Measurements from ENCODE around the gene SLC22A4. TPM values are rescaled to one million over a fixed set of nuclear protein-coding genes. Genes with fewer than 3 reads are reported as not detected.

Gene SLC22A4
- total and polyA plus RNA-seq, 9 donors: 0.72 to 7.7 (median 2.3) TPM

DNA sequence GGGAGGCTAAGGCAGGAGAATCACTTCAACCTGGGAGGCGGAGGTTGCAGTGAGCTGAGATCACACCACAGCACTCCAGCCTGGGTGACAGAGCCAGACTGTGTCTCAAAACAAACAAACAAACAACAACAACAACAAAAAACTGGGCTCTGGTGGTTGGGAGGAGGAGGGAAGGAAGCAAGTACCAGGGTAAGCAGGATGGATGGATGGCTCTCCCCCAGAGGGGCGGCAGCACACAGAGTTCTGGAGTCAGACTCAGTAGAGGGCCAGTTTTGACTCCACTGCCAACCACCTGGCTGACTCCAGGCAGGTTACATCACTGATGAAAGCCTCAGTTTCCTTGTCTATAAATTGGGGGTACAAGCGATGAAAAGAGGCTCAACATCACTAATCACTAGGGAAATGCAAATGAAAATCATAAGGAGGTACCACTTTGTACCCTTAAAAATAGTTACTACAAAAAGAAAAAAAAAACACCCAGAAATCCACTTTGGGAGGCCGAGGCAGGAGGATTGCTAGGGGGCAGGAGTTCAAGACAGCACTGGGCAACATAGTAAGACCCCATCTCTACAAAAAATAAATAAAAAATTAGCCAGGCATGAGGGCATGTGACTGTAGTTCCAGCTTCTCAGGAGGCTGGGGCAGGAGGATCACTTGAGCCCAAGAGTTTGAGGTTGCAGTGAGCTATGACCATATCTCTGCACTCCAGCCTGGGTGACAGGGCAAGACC is 3.2 kb downstream of the SLC22A4 start:
- 93 to 97% (median 95%) methylated on average over 4 of the region's 4 CpGs for WGBS, 3 donors
- H3K36me3 ChIP-seq: no peaks in the 10 kb centered on the region
- H3K4me1 ChIP-seq (ENCODE audit: insufficient read depth): peaks cover 2% of the 10 kb centered on the region
- H3K27me3 ChIP-seq: no peaks in the 10 kb centered on the region
- H3K9me3 ChIP-seq: no peaks in the 10 kb centered on the region
- H3K27ac ChIP-seq: no peak overlapping the region
- TF ChIP-seq EP300 (IDR thresholded peaks at IDR 0.05): no peak
- TF ChIP-seq, protein P1, sequence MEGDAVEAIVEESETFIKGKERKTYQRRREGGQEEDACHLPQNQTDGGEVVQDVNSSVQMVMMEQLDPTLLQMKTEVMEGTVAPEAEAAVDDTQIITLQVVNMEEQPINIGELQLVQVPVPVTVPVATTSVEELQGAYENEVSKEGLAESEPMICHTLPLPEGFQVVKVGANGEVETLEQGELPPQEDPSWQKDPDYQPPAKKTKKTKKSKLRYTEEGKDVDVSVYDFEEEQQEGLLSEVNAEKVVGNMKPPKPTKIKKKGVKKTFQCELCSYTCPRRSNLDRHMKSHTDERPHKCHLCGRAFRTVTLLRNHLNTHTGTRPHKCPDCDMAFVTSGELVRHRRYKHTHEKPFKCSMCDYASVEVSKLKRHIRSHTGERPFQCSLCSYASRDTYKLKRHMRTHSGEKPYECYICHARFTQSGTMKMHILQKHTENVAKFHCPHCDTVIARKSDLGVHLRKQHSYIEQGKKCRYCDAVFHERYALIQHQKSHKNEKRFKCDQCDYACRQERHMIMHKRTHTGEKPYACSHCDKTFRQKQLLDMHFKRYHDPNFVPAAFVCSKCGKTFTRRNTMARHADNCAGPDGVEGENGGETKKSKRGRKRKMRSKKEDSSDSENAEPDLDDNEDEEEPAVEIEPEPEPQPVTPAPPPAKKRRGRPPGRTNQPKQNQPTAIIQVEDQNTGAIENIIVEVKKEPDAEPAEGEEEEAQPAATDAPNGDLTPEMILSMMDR (IDR thresholded peaks at IDR 0.05): no peak
- TF ChIP-seq POLR2A (IDR thresholded peaks at IDR 0.05): no peak
- intact Hi-C loops (cut with DNase I): loop anchor here in 2 of 4 donors (10.0 kb wide), 2 partner anchors 73 to 77 kb away; partner anchors contain the start of gene P4HA2 (in 1 of the 2)
- H3K4me3 ChIP-seq: no peak overlapping the region
- DNase-seq: no peak

DNA sequence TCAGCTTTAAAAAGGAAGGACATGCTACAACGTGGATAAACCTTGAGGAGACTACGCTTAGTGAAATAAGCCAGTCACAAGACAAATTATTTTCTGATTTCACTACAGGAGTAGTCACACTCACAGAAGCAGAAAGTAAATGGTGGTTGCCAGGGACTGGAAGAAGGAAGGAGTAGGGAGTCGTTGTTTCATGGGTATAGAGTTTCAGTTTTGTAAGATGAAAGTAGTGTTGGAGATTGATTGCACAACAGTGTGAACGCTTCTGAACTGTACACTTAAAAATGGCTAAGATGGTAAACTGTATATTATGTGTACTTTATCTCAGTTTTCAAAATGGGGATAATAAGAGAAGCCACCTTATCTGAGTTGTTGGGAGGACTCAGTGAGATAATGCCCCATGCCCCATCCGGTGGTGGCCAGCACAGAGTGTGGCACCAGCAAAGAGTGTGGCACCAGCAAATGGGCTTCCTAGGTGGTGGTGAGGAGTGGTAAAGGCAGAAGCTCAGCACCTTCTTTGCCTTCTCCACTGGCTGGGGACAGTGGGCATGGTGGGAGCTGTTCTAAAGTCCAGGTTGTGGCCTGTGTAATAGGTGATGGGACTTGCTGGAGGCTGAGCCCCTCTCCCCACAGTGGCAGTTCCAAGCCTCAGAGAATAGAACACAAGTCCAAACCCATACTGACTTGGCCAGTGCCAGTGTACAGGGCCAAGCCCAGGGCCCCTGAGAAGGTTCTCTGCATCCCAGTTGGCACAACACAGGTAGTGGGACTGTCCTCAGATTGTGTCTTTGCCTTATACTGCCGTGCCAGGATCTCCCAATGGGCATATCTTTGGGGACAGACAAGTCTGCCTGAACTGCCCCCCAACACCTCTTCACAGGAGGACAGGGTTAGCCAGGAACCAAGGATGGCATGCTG is 4.4 kb downstream of the SLC22A4 start:
- peaks cover 2% of the 10 kb centered on the region for H3K4me1 ChIP-seq (ENCODE audit: insufficient read depth)
- intact Hi-C loops (cut with DNase I): loop anchor here in 2 of 4 donors (10.0 kb wide), 2 partner anchors 74 to 76 kb away; partner anchors contain the start of gene P4HA2 (in 1 of the 2)
- H3K4me3 ChIP-seq: no peak overlapping the region
- 67 to 69% (median 69%) methylated on average over 6 of the region's 6 CpGs for WGBS, 3 donors
- H3K9me3 ChIP-seq: no peaks in the 10 kb centered on the region
- no peaks in the 10 kb centered on the region for H3K27me3 ChIP-seq
- no peaks in the 10 kb centered on the region for H3K36me3 ChIP-seq
- no peak for DNase-seq
- TF ChIP-seq, protein P1 (IDR thresholded peaks at IDR 0.05): no peak
- TF ChIP-seq POLR2A (IDR thresholded peaks at IDR 0.05) (no peak), EP300 (IDR thresholded peaks at IDR 0.05) (no peak)
- no peak overlapping the region for H3K27ac ChIP-seq

DNA sequence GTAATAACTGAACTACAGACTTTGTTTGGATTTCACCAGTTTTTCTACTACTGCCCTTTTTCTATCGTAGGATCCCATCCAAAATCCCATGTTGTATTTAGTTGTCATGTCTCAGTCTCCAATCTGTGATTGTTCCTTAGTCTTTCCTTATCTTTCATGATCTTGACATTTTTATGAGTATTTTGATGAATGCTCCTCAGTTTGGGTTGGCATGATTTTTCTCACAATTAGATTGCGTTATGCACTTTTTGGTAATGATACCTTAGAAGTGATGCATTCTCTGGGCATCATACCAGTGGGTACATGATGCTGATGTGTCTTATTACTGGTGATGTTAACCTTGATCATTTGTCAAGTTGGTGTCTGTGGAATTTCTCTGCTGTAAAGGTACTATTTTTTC is 5.7 kb downstream of the SLC22A4 start:
- Histone ChIP-seq H3K36me3 (no peaks in the 10 kb centered on the region), H3K27ac (no peak overlapping the region), H3K4me1 (ENCODE audit: insufficient read depth) (peaks cover under 1% of the 10 kb centered on the region), H3K4me3 (no peak overlapping the region), H3K27me3 (no peaks in the 10 kb centered on the region), H3K9me3 (no peaks in the 10 kb centered on the region)
- no peak for TF ChIP-seq POLR2A (IDR thresholded peaks at IDR 0.05)
- no peak for TF ChIP-seq EP300 (IDR thresholded peaks at IDR 0.05)
- TF ChIP-seq, protein P1 (IDR thresholded peaks at IDR 0.05): no peak
- no peak for DNase-seq
- intact Hi-C loops (cut with DNase I): loop anchor here in 2 of 4 donors (10.0 kb wide), 2 partner anchors 75 kb away; partner anchors contain the start of gene P4HA2 (in 1 of the 2)
- 80 to 93% (median 86%) methylated on average over 2 of the region's 2 CpGs for WGBS, 3 donors

DNA sequence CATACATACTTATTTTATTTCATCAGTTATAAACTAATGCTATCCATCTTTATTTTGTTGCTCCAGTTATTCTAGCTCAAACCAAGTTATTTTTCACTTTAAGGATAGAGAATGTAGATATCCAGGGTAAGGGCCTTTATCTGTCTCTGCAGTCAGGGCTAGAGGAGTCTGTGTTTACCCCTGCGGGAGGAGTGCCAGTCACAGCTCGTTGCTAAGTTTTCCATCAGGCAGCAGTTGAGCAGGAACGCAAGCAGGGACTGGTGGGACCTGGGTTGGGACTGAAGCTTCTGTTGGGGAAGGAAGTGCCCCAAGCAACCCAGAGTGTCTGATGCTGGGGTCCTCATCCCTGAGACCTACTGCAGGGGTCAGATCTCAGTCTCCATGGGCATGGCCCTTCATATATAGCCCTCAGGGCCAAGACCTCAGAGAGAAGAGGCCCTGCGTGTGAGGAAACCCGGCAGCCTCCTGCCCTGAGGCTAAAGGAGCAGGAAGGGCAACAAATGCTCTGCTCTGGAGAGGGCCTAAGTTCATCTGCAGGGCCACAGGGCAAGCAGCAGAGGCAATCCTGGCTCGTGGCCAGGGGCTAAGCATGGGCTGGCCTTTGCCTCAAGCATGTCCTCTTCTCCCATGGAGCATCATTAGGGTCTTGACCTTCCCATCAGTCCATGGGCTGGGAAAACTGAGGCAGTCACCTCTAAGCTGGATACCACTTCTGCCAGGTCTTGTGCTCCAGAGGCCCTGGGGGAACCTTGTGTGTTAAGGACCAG is 6.6 kb downstream of the SLC22A4 start:
- 68 to 72% (median 70%) methylated on average over 6 of the region's 6 CpGs for WGBS, 3 donors
- TF ChIP-seq POLR2A (IDR thresholded peaks at IDR 0.05) (no peak), EP300 (IDR thresholded peaks at IDR 0.05) (no peak)
- TF ChIP-seq, protein P1 (IDR thresholded peaks at IDR 0.05): no peak
- no peaks in the 10 kb centered on the region for H3K36me3 ChIP-seq

More for the DNA sequence above, 6.6 kb downstream of the SLC22A4 start:
- H3K9me3 ChIP-seq: no peaks in the 10 kb centered on the region
- H3K27me3 ChIP-seq: no peaks in the 10 kb centered on the region
- no peak for DNase-seq
- no peak overlapping the region for H3K27ac ChIP-seq
- intact Hi-C loops (cut with DNase I): no loop called here
- H3K4me1 ChIP-seq (ENCODE audit: insufficient read depth): no peaks in the 10 kb centered on the region
- no peak overlapping the region for H3K4me3 ChIP-seq

All from ovary (tissue), 9 donors.